CD4-positive, CD25-positive, alpha-beta regulatory T cell (primary cell): Measurements from ENCODE around the gene GPX5. TPM values are rescaled to one million over a fixed set of nuclear protein-coding genes. Genes with fewer than 3 reads are reported as not detected.
A peak's percentile ranks its signal among the peaks of the same experiment; 100 is the strongest.

Source experiments
- ATAC-seq, 2 donors: fragments of 150-1000 bp; cut with Tn5 transposase; one replicate each; pipeline ENCODE4 v1.10.0; 2021; ENCODE audit warnings: low read depth in 2 of 2, moderate number of reproducible peaks in 2 of 2, moderate library complexity in 1 of 2
- DNase-seq, 3 donors: peaks; one replicate each; pipeline versions ENCODE4 v3.0.0 to v3.0.0-alpha.2; 2012 to 2022; ENCODE audit warnings: mixed read lengths in 1 of 3
- H3K27ac ChIP-seq: one replicate; pipeline ENCODE4 v1.7.0; 2013; ENCODE audit warnings: mild to moderate bottlenecking, low read length; ENCODE audit not compliant: insufficient read depth, poor library complexity, severe bottlenecking
- H3K27me3 ChIP-seq: one replicate; pipeline ENCODE4 v1.7.0; 2013; ENCODE audit warnings: low read length; ENCODE audit not compliant: control insufficient read depth, insufficient read depth
- H3K36me3 ChIP-seq: one replicate; pipeline ENCODE4 v1.7.0; 2013; ENCODE audit warnings: mild to moderate bottlenecking, low read length, moderate library complexity; ENCODE audit not compliant: control insufficient read depth, insufficient read depth
- H3K4me1 ChIP-seq: 2 replicates; pipeline ENCODE4 v1.7.0; 2013; ENCODE audit warnings: mild to moderate bottlenecking, low read length; ENCODE audit not compliant: insufficient read depth, control insufficient read depth, poor library complexity, severe bottlenecking
- H3K4me3 ChIP-seq: one replicate; pipeline ENCODE4 v1.7.0; 2013; ENCODE audit warnings: low read depth, mild to moderate bottlenecking, low read length, moderate library complexity
- H3K9me3 ChIP-seq, 2 experiments: 1 replicate in 1 of 2; 2 replicates in 1 of 2; pipeline ENCODE4 v1.7.0; 2013; ENCODE audit warnings: low read length in 2 of 2, mild to moderate bottlenecking in 1 of 2, moderate library complexity in 1 of 2; ENCODE audit not compliant: control insufficient read depth in 2 of 2
- H3K27ac Mint-ChIP-seq, 3 donors: one replicate each; pipeline ENCODE4 v1.8.0; 2020 to 2022; ENCODE audit warnings: mild to moderate bottlenecking in 3 of 3, mixed read lengths in 3 of 3, moderate library complexity in 2 of 3
- H3K27me3 Mint-ChIP-seq: one replicate; pipeline ENCODE4 v1.8.0; 2022; ENCODE audit warnings: mild to moderate bottlenecking, mixed read lengths
- H3K36me3 Mint-ChIP-seq: one replicate; pipeline ENCODE4 v1.8.0; 2020; ENCODE audit warnings: mixed read lengths
- H3K4me1 Mint-ChIP-seq, 4 donors: one replicate each; pipeline ENCODE4 v1.8.0; 2020 to 2022; ENCODE audit warnings: mixed read lengths in 4 of 4, mild to moderate bottlenecking in 1 of 4
- H3K4me3 Mint-ChIP-seq, 4 donors: one replicate each; pipeline ENCODE4 v1.8.0; 2020 to 2022; ENCODE audit warnings: mild to moderate bottlenecking in 4 of 4, mixed read lengths in 4 of 4, moderate library complexity in 3 of 4
- H3K9me3 Mint-ChIP-seq, 7 donors: one replicate each; pipeline ENCODE4 v1.8.0; 2020 to 2022; ENCODE audit warnings: mixed read lengths in 7 of 7, mild to moderate bottlenecking in 3 of 7, moderate library complexity in 2 of 7
- polyA plus RNA-seq, 4 donors: library from polyadenylated mRNA; unstranded; fragments of 300-500 nt; fragmentation: Illumina TruSeq; gene quantifications; one replicate each; pipeline ENCODE4 v1.2.3, GENCODE V29; 2021
- total RNA-seq: library from RNA; stranded (reverse); gene quantifications from one replicate; pipeline ENCODE4 v1.2.3, GENCODE V29; 2022

GPX5 gene
- total and polyA plus RNA-seq, 5 donors from 2014 or later = not detected

DNA sequence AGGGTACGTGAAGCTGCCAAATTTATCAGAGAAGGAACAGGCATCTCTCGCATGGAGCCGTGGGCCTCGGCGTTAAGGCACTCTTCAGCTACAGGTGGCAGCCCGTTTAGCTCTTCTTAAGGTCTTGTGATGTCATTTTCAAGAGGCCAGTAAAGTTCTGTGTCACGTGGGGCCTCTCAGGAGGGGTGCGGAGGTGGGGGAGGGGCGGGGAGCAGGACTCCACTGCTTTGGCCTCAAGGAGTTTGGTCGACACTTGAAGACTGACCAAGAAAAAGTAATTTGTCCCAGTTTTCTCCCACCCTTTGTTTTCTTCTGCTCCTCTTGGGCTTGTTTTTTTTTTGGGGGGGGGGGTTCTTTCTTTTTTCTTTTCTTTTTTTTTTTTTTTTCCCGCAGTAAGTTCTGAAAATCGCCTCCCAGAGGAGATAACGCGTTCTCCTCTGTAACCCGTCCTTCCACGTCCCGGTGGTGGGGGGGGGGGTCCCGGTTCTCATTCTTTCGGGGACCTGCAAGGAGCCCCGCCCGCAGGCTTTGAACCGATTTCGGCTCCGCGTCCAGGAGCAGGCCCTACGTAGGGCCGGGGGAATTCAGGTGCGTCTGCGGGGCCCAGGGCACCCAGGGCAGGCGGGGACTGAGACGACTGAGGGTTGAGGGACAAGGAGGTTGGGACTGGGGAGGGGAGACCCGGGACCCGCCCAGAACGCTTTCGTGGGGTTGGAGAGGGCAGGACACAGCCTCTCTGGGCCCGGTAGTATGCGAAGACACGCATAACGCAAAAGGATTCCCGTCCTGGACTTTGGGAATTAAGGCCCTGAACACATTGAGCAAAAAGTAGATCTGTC lies 36.1 kb upstream of the GPX5 start:
- H3K27ac ChIP-seq = peak overlapping the region; percentile 14
- Mint-ChIP-seq H3K27ac (no peak overlapping the region), H3K4me3 (peak overlapping the region in 3 of 4 donors; percentile 45 to 75 (median 56)), H3K4me1 (peaks cover 0 to 26% (median 5%) of the 10 kb centered on the region in 4 donors), H3K27me3 (peaks cover 72% of the 10 kb centered on the region), H3K36me3 (no peaks in the 10 kb centered on the region), H3K9me3 (peaks cover 0 to 8% (median 3%) of the 10 kb centered on the region in 7 donors)
- no peak overlapping the region for H3K4me3 ChIP-seq
- H3K4me1 ChIP-seq = peaks cover 9% of the 10 kb centered on the region
- no peaks in the 10 kb centered on the region for H3K9me3 ChIP-seq
- peaks cover 32% of the 10 kb centered on the region for H3K27me3 ChIP-seq
- DNase-seq (peak in 2 of 3 donors; percentile 9 to 66), ATAC-seq (no peak)
- no peaks in the 10 kb centered on the region for H3K36me3 ChIP-seq

DNA sequence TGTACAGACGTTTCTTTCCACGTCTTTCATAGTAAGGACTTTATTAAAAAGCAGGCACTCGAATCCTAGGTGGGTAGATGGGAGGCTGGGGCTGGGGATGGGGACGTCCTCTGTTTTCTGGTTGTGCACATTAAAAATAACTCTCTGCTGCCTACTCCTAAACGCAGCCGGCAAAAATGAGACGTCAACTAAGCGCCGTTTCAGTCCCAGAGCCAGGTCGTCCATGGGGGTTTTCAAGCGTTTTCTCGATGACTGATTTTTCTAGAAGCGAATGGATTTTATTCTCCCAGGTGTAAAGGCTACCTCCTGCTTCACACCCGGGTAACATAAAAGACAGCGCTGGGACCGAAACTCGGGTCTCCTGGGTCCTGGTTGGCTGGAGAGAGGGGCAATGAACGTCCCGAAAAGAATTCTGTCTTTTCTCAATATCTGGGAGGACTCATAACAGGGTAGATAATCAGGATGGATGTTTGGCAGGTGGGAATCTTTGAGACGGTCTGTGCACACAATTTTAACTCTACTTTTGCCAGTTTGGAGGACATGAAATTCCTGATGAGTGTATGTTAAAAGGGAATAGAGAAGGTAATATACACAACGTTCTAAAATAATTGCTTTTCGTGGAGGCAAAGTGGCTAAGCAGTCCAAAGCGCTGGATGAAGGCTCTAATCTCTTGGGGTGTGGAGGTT lies 35.3 kb upstream of the GPX5 start:
- ATAC-seq (no peak), DNase-seq (no peak)
- H3K27me3 ChIP-seq = peaks cover 32% of the 10 kb centered on the region

DNA sequence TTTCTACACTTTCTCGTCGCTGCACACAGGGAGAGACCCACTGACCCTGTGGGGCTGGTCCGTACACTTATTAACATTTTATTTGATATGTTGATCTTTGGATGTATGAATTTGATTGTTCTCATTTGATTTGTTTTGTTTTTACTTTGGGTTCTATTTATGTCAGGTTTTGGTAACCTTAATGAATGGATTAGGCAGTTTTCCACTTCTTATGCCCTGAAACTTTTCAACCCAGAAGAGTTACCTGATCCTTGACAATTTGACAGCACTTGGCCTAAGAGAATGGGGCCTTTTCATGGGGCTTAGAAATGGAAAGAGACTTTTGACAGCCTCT lies 33.7 kb upstream of the GPX5 start:
- peak overlapping the region in 1 of 4 donors; percentile 10 for H3K4me3 Mint-ChIP-seq

More for the DNA sequence above, 35.3 kb upstream of the GPX5 start:
- Mint-ChIP-seq H3K4me3 (peak overlapping the region in 3 of 4 donors; percentile 45 to 75 (median 56)), H3K27me3 (peaks cover 68% of the 10 kb centered on the region), H3K36me3 (no peaks in the 10 kb centered on the region), H3K4me1 (peaks cover 0 to 26% (median 5%) of the 10 kb centered on the region in 4 donors), H3K9me3 (peaks cover 0 to 4% (median under 1%) of the 10 kb centered on the region in 7 donors), H3K27ac (no peak overlapping the region)
- peaks cover 9% of the 10 kb centered on the region for H3K4me1 ChIP-seq
- peak overlapping the region; percentile 14 for H3K27ac ChIP-seq
- no peaks in the 10 kb centered on the region for H3K36me3 ChIP-seq
- H3K4me3 ChIP-seq = no peak overlapping the region
- no peaks in the 10 kb centered on the region for H3K9me3 ChIP-seq

GRCh38 chr6:28496099-28496779 lies 29.4 kb upstream of the GPX5 start:
- peak in 1 of 3 donors; percentile 38 for DNase-seq
- Histone ChIP-seq H3K4me1 (no peaks in the 10 kb centered on the region), H3K9me3 (no peaks in the 10 kb centered on the region), H3K4me3 (no peak overlapping the region), H3K27me3 (peaks cover 9% of the 10 kb centered on the region), H3K36me3 (no peaks in the 10 kb centered on the region), H3K27ac (no peak overlapping the region)
- no peak for ATAC-seq
- Mint-ChIP-seq H3K4me1 (peaks cover 0 to 8% (median 3%) of the 10 kb centered on the region in 4 donors), H3K36me3 (no peaks in the 10 kb centered on the region), H3K27me3 (peaks cover 16% of the 10 kb centered on the region), H3K9me3 (peaks cover 0 to 3% (median 0%) of the 10 kb centered on the region in 7 donors), H3K27ac (no peak overlapping the region), H3K4me3 (no peak overlapping the region)

More for the DNA sequence above, 33.7 kb upstream of the GPX5 start:
- H3K36me3 ChIP-seq = no peaks in the 10 kb centered on the region
- Mint-ChIP-seq H3K9me3 (peaks cover 0 to 4% (median 0%) of the 10 kb centered on the region in 7 donors), H3K27ac (no peak overlapping the region), H3K27me3 (peaks cover 55% of the 10 kb centered on the region), H3K36me3 (no peaks in the 10 kb centered on the region), H3K4me1 (peaks cover 0 to 26% (median 5%) of the 10 kb centered on the region in 4 donors)
- no peaks in the 10 kb centered on the region for H3K9me3 ChIP-seq
- no peak overlapping the region for H3K4me3 ChIP-seq
- no peak overlapping the region for H3K27ac ChIP-seq
- no peak for DNase-seq
- H3K27me3 ChIP-seq = peaks cover 30% of the 10 kb centered on the region
- peaks cover 9% of the 10 kb centered on the region for H3K4me1 ChIP-seq
- no peak for ATAC-seq

DNA sequence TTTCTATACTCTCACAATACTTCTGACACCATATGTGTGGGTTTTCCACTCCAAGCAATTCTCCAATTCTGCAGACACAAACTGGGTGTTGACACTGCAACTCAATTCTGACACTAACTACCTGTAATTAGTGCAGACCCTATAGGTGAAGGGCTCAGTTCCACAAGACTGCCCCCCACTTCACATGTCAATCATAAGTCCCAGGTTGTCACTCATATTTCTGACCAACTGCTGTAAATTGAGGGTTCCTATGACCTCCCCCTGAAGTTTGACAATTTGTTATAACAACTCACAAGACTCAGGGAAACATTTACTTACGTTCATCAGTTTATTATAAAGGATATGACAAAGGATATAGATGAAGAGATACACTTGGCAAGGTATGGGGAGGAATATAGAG lies 28.4 kb upstream of the GPX5 start:
- no peaks in the 10 kb centered on the region for H3K36me3 ChIP-seq
- no peak overlapping the region for H3K4me3 ChIP-seq
- Mint-ChIP-seq H3K27me3 (peaks cover 6% of the 10 kb centered on the region), H3K4me3 (no peak overlapping the region), H3K4me1 (no peaks in the 10 kb centered on the region), H3K36me3 (no peaks in the 10 kb centered on the region), H3K27ac (no peak overlapping the region), H3K9me3 (peaks cover 0 to 3% (median 0%) of the 10 kb centered on the region in 7 donors)
- DNase-seq (no peak), ATAC-seq (no peak)
- no peak overlapping the region for H3K27ac ChIP-seq
- H3K4me1 ChIP-seq = no peaks in the 10 kb centered on the region
- H3K9me3 ChIP-seq = no peaks in the 10 kb centered on the region
- peaks cover 4% of the 10 kb centered on the region for H3K27me3 ChIP-seq

GRCh38 chr6:28497893-28498292 lies 27.8 kb upstream of the GPX5 start:
- Histone ChIP-seq H3K4me3 (no peak overlapping the region), H3K27me3 (peaks cover 1% of the 10 kb centered on the region), H3K36me3 (no peaks in the 10 kb centered on the region), H3K4me1 (no peaks in the 10 kb centered on the region), H3K27ac (no peak overlapping the region), H3K9me3 (no peaks in the 10 kb centered on the region)
- Mint-ChIP-seq H3K4me1 (no peaks in the 10 kb centered on the region), H3K9me3 (peaks cover 0 to 4% (median 0%) of the 10 kb centered on the region in 7 donors), H3K27ac (no peak overlapping the region), H3K27me3 (peaks cover 6% of the 10 kb centered on the region), H3K4me3 (no peak overlapping the region), H3K36me3 (no peaks in the 10 kb centered on the region)
- DNase-seq (no peak), ATAC-seq (no peak)

DNA sequence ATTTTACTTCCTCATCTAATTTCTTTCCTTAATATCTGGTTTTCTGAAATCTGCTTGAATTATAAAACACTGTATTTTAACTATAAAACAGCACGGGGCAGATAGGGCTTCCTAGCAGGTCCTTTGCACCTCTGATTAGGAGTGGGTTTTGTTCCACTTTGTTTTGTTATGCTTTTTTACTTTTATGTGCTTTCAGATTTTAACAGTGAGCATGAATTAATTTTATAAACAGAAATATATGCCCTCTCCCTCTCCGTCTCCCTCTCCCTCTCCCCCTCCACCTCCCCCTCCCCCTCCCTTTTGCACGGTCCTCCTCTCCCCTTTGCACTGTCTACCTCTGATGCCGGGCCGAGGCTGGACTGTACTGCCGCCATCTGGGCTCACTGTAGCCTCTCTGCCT lies 24.4 kb upstream of the GPX5 start:
- no peak for DNase-seq
- Mint-ChIP-seq H3K36me3 (no peaks in the 10 kb centered on the region), H3K27ac (no peak overlapping the region), H3K4me3 (no peak overlapping the region), H3K4me1 (peaks cover 0 to under 1% (median 0%) of the 10 kb centered on the region in 4 donors), H3K27me3 (no peaks in the 10 kb centered on the region), H3K9me3 (peaks cover 0 to 6% (median 0%) of the 10 kb centered on the region in 7 donors)
- peaks cover 4% of the 10 kb centered on the region for H3K27me3 ChIP-seq
- H3K27ac ChIP-seq = no peak overlapping the region
- H3K4me3 ChIP-seq = no peak overlapping the region
- no peaks in the 10 kb centered on the region for H3K36me3 ChIP-seq
- no peaks in the 10 kb centered on the region for H3K9me3 ChIP-seq
- no peaks in the 10 kb centered on the region for H3K4me1 ChIP-seq
- no peak for ATAC-seq
